Left cardiac atrium (tissue), 4 donors: ENCODE results near the gene NRG3. TPM values are rescaled to one million over a fixed set of nuclear protein-coding genes. Genes with fewer than 3 reads are reported as not detected.

Experiments
- ATAC-seq, 2 donors: fragments of 200-7000 bp; cut with Tn5 transposase; one replicate each; pipeline ENCODE4 v1.9.1; 2020; ENCODE audit warnings: mild to moderate bottlenecking in 2 of 2, moderate library complexity in 2 of 2
- DNase-seq: peaks from one replicate; pipeline ENCODE4 v3.0.0-alpha.2; 2020
- intact Hi-C, 2 donors: fragments of 100-400 bp; cut with DNase I; formaldehyde crosslinking; loops; one replicate each; pipeline versions ENCODE4 v1.14.1 to v1.15.1; 2022 to 2023
- total RNA-seq, 2 donors: library from RNA; stranded (reverse); fragmentation: NEBNext Ultra II Directional; extraction: Animal tissue kit (Norgen Biotek cat#: 25700); gene quantifications; one replicate each; pipeline ENCODE4 v1.2.1, GENCODE V29; 2021
- donor health status: DM: no; HTN: yes; CAD: no.
- donor health status: DM: no; HTN: yes; CAD: no; lungs with severe emphysema.
- donor health status: DM: yes; HTN: yes; CAD: no.
- donor health status: Dilated cardiomyopathy.

NRG3 gene
- total RNA-seq, 2 donors from 2014 or later = 0.21 to 0.79 TPM

DNA sequence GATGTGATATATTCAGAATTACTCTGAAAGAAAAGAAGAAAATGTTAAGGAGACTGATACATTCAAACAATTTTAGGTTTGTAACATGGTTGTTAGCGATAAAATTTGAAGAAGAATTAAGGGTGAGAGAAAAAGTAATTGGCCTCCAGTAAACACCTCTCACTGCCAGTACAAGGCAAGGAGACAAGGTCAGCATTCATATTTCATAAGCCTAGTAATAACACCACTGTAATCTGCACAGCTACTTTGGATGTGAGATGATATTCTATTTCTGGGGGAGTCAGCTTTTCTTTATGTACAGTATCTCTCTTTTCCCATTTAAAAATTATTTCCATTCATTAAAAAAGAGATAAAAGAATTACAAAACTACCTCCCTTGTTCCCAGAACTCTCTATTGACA lies 621.1 kb downstream of the NRG3 start:
- ATAC-seq = peak; percentile 61 to 87
- no peak for DNase-seq
- intact Hi-C loops = no loop called here

GRCh38 chr10:82497439-82497838 lies 622.4 kb downstream of the NRG3 start:
- DNase-seq = no peak
- intact Hi-C loops = no loop called here
- no peak for ATAC-seq

DNA sequence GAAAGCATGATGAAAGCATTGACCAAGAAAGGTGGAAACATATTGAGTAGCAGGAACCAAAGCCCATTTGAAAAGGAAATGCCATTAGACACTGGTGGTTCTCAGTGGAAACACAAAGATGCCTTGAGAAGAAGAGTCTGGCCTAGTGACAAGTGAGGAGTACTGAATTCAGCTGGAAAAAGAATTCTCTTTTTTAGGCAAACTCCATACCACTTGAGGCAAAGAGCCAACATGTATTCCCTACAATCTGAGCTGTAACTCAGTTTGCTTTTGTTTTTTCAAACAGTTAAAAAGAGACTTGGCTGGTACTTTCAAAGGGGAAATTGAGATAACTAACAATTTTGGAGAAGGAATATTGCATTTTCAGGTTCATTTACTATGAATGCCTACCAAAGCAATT lies 624.0 kb downstream of the NRG3 start:
- ATAC-seq (no peak), DNase-seq (no peak)
- intact Hi-C loops = no loop called here

GRCh38 chr10:82505009-82505408 lies 630.0 kb downstream of the NRG3 start:
- ATAC-seq = peak in 1 of 2 donors; percentile 12
- intact Hi-C loops = no loop called here
- no peak for DNase-seq

DNA sequence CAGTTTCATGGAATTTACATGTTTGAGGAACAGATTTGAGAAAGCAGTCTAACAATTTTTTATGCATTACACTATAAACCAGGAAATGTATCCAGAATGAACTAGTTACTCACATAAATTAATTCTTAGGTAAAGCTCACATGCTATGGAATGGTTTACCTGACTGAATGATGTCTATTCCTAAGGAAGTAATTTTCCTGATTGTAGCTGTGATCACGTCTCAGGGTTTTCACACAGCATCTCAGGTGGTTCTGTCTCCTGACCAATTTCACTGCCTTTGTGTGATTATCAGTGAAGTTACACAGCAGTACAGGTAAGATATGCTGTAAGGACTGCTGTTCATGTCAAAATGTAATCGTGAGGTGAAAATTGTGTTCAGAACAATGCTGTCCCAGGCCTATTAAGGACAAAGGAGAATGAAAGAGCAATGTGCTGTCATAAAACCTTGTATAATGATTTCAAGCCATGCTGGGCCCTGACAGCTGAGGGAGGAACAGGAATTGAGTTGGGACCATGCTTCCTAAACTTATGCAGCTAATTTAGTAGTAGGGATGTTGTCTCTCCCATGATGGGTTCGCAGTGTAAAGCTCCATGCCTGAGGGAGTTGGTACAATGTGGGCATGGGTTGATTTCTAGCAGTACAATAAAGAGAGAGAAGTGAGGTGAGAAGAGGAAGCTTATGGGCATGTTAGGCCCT lies 631.8 kb downstream of the NRG3 start:
- no peak for DNase-seq

DNA sequence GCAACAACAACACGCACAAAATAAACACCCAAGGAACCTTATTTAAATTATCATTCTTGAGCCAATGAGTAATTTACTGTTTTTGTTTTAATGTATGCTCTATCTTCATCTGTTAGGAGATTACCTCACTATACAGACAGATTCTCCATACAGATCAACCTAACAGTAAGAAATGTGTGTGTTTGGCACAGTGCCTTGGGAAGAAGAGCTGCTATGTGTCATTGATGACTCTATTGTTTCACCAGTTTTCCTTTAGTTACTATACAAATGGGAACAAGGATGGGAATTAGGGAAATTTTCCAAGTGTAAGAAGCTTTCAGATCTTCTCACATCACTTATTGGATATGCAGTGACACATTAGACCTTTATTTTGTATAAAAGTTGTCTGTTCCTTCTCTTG lies 640.3 kb downstream of the NRG3 start:
- no peak for ATAC-seq
- intact Hi-C loops = no loop called here
- DNase-seq = no peak

More for the DNA sequence above, 631.8 kb downstream of the NRG3 start:
- ATAC-seq = no peak
- intact Hi-C loops = no loop called here

DNA sequence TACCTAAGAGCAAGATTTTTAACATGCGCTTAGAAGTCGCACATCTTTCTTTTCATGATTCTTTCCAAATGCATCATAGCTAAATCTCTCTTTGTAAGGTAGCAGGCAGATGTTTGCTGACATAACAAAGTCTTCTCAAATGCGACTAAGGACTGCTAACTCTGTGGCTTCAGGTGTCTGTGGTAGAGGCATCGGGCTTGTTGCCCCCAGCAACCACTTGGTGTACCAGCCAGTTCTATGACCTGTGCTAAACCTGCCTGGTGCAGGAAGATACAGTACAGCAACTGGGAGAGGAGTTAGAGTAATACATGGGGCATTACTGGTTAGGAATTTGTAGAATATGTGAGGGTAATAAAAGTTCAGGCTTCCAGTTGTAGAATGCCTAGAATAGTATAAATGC lies 654.1 kb downstream of the NRG3 start:
- intact Hi-C loops = no loop called here
- DNase-seq (no peak), ATAC-seq (no peak)

- no peak for DNase-seq
- intact Hi-C loops = no loop called here
- no peak for ATAC-seq
These were observed 660.5 kb downstream of the NRG3 start for GRCh38 chr10:82535457-82535856.

DNA sequence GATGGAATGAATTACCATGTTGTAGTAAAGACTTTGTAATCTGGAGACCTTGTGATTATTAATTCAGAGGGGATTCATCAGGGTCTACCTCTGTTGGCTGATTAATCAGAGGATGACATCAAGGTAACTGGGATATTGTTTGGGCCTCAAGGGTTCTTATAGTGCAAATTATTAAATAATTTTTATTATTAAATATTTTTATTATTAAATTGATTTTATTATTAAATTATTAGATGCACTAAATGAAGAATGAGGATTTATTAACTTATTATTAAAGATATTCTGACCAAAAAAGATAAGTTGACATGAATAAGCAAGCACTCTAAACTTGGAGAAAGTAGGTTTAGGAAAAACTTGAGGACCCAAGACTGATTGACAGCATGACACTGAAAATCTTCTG lies 661.7 kb downstream of the NRG3 start:
- no peak for ATAC-seq
- DNase-seq = no peak
- intact Hi-C loops = no loop called here

GRCh38 chr10:82538272-82538671 lies 663.3 kb downstream of the NRG3 start:
- intact Hi-C loops = no loop called here
- no peak for DNase-seq
- ATAC-seq = no peak

DNA sequence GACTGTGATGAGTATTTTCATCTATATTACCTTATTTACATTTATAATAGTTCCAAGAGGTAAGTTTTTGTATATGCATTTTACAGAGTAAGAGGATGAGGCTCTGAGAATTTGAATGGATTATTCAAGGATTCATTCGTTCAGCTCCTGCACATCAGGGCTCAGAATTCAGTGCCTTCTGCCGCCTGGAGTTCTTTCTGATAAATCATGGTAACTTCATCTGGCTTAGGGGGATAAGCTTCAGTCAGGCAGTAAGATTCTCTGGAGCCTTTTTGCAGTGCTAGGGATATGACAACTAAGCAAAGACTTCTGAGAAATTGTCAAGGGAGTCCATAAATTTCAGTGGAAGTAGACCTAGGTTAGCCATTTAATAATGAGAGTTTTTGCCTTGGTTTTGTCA lies 668.6 kb downstream of the NRG3 start:
- ATAC-seq = no peak
- no peak for DNase-seq
- intact Hi-C loops = no loop called here

DNA sequence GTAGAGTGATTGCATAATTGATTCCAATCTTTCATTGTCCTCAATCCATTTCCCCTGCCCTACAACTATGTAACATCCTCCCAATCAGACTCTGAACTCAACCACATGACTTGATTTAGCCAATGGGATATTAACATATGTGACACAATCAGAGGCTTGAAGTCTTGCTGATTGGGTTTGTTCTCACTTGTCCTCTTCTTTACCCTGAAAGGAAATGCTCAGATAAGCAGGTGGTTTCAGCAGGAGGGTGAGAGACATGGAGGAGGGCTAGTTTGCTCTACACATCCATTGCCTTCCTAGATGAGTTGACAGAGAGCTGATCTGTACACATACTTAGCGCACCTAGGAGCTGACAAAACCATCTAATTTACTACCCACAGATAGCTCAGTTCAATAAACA lies 669.4 kb downstream of the NRG3 start:
- no peak for ATAC-seq
- intact Hi-C loops = no loop called here
- DNase-seq = no peak

GRCh38 chr10:82551506-82551905 lies 676.5 kb downstream of the NRG3 start:
- DNase-seq (no peak), ATAC-seq (no peak)
- intact Hi-C loops = no loop called here

GRCh38 chr10:82552267-82552666 lies 677.3 kb downstream of the NRG3 start:
- ATAC-seq = no peak

GRCh38 chr10:82554381-82554780 lies 679.4 kb downstream of the NRG3 start:
- intact Hi-C loops = no loop called here
- no peak for DNase-seq
- ATAC-seq = no peak

More at GRCh38 chr10:82552267-82552666, 677.3 kb downstream of the NRG3 start:
- no peak for DNase-seq
- intact Hi-C loops = no loop called here

GRCh38 chr10:82558014-82558607 lies 683.1 kb downstream of the NRG3 start:
- DNase-seq = no peak
- intact Hi-C loops = no loop called here
- no peak for ATAC-seq

- ATAC-seq (no peak), DNase-seq (no peak)
- intact Hi-C loops = no loop called here
These were observed 689.6 kb downstream of the NRG3 start for GRCh38 chr10:82564353-82565196.

DNA sequence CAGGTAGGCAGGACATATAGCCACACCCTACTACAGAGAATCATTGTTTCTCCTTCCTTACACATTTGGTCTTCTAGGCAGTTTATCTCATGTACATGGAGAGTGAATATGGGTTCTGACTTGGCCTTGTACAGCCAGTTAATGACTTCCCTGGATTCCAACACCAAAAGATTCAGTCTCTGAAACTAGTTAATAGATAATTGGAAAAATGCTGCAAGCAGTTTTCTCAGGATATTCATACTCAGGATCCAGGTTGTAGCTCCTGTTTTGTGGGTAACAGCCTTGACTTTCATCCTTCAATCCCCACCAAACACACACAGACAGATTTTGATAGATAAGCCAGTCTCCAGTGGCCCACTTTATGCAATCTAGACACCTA lies 690.2 kb downstream of the NRG3 start:
- no peak for ATAC-seq
- no peak for DNase-seq
- intact Hi-C loops = no loop called here

GRCh38 chr10:82572744-82573143 lies 697.8 kb downstream of the NRG3 start:
- DNase-seq = no peak

DNA sequence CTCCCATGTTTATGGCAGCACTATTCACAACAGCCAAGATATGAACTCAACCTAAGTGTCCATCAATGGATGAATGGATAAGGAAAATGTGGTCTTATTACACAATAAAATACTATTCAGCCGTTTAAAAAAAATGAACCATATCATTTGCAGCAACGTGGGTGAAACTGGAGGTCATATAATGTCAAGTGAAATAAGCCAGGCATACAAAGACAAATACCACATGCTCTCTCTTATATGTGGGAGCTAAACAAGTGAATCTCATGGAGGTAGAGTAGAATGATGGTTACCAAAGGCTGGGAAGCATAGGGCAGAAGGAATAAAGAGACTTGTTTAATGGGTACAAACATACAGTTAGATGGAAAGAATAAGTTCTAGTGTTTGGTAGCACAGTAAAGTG lies 699.1 kb downstream of the NRG3 start:
- intact Hi-C loops = no loop called here
- DNase-seq = no peak
- no peak for ATAC-seq

More at GRCh38 chr10:82572744-82573143, 697.8 kb downstream of the NRG3 start:
- intact Hi-C loops = no loop called here
- no peak for ATAC-seq
